Stomach (tissue), 19 donors: ENCODE results near the gene TMEM81. TPM values are rescaled to one million over a fixed set of nuclear protein-coding genes. Genes with fewer than 3 reads are reported as not detected.

Experiments used
- DNase-seq, 2 donors: peaks; one replicate each; pipeline versions ENCODE4 v3.0.0 to v3.0.0-alpha.2; 2013 to 2019
- H3K27ac ChIP-seq, 5 donors: fragments of 200-600 bp in 4 of 5; sonication (generic) in 4 of 5; one replicate each; pipeline ENCODE4 v1.5.1; 2013 to 2019; ENCODE audit warnings: mild to moderate bottlenecking in 1 of 5, moderate library complexity in 1 of 5
- H3K27me3 ChIP-seq, 3 donors: fragments of 200-600 bp; sonication (generic); one replicate each; pipeline ENCODE4 v1.5.1; 2017 to 2019; ENCODE audit warnings: mixed run types in 1 of 3
- H3K36me3 ChIP-seq, 4 donors: fragments of 200-600 bp; sonication (generic); 1 replicate in 3 of 4; 2 replicates in 1 of 4; pipeline ENCODE4 v1.5.1; 2016 to 2019
- H3K4me1 ChIP-seq, 4 donors: fragments of 200-600 bp; sonication (generic); one replicate each; pipeline ENCODE4 v1.5.1; 2016 to 2019
- H3K4me3 ChIP-seq, 4 donors: fragments of 200-600 bp; sonication (generic) in 3 of 4; one replicate each; pipeline ENCODE4 v1.5.1; 2016 to 2019; ENCODE audit warnings: mild to moderate bottlenecking in 1 of 4
- H3K9me3 ChIP-seq, 4 donors: fragments of 200-600 bp; sonication (generic); one replicate each; pipeline ENCODE4 v1.5.1; 2016 to 2019
- EP300 ChIP-seq: sonication (generic); formaldehyde crosslinking; IDR thresholded peaks from one replicate; pipeline ENCODE4 v1.6.1; 2017; ENCODE audit warnings: antibody characterized with exemption
- POLR2A ChIP-seq, 4 donors: fragments of 450-650 bp; IDR thresholded peaks; one replicate each; pipeline ENCODE4 v1.6.1; 2016; ENCODE audit warnings: antibody characterized with exemption in 4 of 4, control low read depth in 2 of 4, mild to moderate bottlenecking in 1 of 4, moderate library complexity in 1 of 4
- POLR2AphosphoS5 ChIP-seq, 3 donors: sonication (generic); formaldehyde crosslinking; IDR thresholded peaks; one replicate each; pipeline ENCODE4 v1.6.1; 2016; ENCODE audit warnings: antibody characterized with exemption in 3 of 3
- WGBS, 5 donors: extraction: QIAGEN DNeasy Blood & Tissue Kit in 3 of 5; methylation state at CpG; one replicate each; pipeline versions ENCODE4 v1.1.5 to v1.1.7; 2013 to 2018; 5-methylcytosine and 5-hydroxymethylcytosine counted together
- intact Hi-C: fragments of 100-400 bp; cut with DNase I; formaldehyde crosslinking; loops from one replicate; pipeline ENCODE4 v1.15.1; 2023; ENCODE audit warnings: low total_unique reads
- long read RNA-seq, 10 donors: transcript quantifications; one replicate each; lab custom pipeline, GENCODE V29; 2026
- polyA plus RNA-seq, 3 donors: library from polyadenylated mRNA; stranded (reverse); fragments of 200-250 nt; gene quantifications; one replicate each; pipeline ENCODE4 v1.2.3, GENCODE V29; 2013
- total RNA-seq, 5 donors: library from RNA; depleted of rRNA; stranded (reverse); fragments of >200 nt; gene quantifications; one replicate each; pipeline versions ENCODE4 v1.1.0 to v1.2.3, GENCODE V29; 2014 to 2016
- TF ChIP-seq, protein P1 (sequence below), 7 experiments: fragments of 450-650 bp in 4 of 7; fragments of 200-600 bp in 3 of 7; sonication (generic) in 3 of 7; IDR thresholded peaks; one replicate each; pipeline ENCODE4 v1.5.1; 2016 to 2019; ENCODE audit warnings: antibody characterized with exemption in 7 of 7, control low read depth in 2 of 7, mild to moderate bottlenecking in 1 of 7
- donor health status: healthy with polysubstance abuse.
- donor health status: Bipolar disorder and iron deficiency.
- donor health status: healthy.

Gene TMEM81
- total RNA-seq = 10 to 100 TPM in 1 of 5 donors, 1 to 10 TPM in 1, not detected in 3; 1.3 to 10.3 TPM
- 1 to 10 TPM in 2 of 3 donors, not detected in 1; 1.1 to 2.3 TPM for polyA plus RNA-seq
- long read RNA-seq, donor 1 = 0 reads
- long read RNA-seq, donor 2, partial matches to known transcripts = 0 of 3 reads
- long read RNA-seq, donor 2, other reads (novel, unspliced or antisense) = 0 of 3 reads
- long read RNA-seq, donor 3 = 0 reads
- long read RNA-seq, donor 4 = 0 reads
- long read RNA-seq, donor 5 = 0 reads
- long read RNA-seq, donor 6 = 0 reads
- long read RNA-seq, donor 7 = 0 reads
- long read RNA-seq, donor 8, partial matches to known transcripts = 0 of 1 reads
- long read RNA-seq, donor 8, other reads (novel, unspliced or antisense) = 0 of 1 reads
- long read RNA-seq, donor 9 = 0 reads
- long read RNA-seq, donor 10 = 0 reads

DNA sequence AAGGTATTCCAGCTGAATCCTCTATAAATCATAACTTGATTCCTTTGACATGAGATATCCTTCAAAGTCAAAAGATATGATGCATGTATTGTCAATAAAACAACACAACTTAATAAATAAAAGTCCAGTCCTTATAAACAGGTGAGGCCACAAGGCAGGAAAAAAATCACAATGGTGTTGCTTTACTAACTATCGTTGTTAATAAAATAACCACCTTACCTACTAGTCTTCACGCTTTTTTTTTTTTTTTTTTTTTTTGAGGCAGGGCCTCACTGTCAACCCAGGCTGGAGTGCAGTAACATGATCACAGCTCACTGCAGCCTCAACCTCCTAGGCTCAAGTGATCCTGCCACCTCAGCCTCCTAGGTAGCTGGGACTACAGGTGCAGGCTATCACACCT is at the start of gene TMEM81:
TSS of gene TMEM81 (minus strand) at position 101 of the 400 bp plus-strand sequence. CDS start 140 bp downstream, outside the sequence.
- DNase-seq = no peak
- H3K36me3 ChIP-seq = peaks cover 0 to 69% (median 63%) of the 10 kb centered on the region in 4 donors

GRCh38 chr1:205133287-205133686 is 49.0 kb upstream of the TMEM81 start:
- intact Hi-C loops = no loop called here
- Histone ChIP-seq H3K4me3 (no peak overlapping the region), H3K4me1 (no peaks in the 10 kb centered on the region), H3K27me3 (no peaks in the 10 kb centered on the region), H3K27ac (no peak overlapping the region), H3K9me3 (no peaks in the 10 kb centered on the region), H3K36me3 (no peaks in the 10 kb centered on the region)
- no peak for DNase-seq
- 23 to 37% (median 32%) methylated on average over 1 of the region's 1 CpG for WGBS, 5 donors
- TF ChIP-seq, protein P1, sequence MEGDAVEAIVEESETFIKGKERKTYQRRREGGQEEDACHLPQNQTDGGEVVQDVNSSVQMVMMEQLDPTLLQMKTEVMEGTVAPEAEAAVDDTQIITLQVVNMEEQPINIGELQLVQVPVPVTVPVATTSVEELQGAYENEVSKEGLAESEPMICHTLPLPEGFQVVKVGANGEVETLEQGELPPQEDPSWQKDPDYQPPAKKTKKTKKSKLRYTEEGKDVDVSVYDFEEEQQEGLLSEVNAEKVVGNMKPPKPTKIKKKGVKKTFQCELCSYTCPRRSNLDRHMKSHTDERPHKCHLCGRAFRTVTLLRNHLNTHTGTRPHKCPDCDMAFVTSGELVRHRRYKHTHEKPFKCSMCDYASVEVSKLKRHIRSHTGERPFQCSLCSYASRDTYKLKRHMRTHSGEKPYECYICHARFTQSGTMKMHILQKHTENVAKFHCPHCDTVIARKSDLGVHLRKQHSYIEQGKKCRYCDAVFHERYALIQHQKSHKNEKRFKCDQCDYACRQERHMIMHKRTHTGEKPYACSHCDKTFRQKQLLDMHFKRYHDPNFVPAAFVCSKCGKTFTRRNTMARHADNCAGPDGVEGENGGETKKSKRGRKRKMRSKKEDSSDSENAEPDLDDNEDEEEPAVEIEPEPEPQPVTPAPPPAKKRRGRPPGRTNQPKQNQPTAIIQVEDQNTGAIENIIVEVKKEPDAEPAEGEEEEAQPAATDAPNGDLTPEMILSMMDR (IDR thresholded peaks at IDR 0.05) = no peak

More for the DNA sequence above, at the start of gene TMEM81:
- H3K4me3 ChIP-seq = no peak within 1 kb of the TSS
- 93 to 98% (median 96%) methylated on average over 2 of the region's 2 CpGs for WGBS, 5 donors
- no peak for TF ChIP-seq POLR2A (IDR thresholded peaks at IDR 0.05)
- TF ChIP-seq EP300 = no peak
- TF ChIP-seq, protein P1 (IDR thresholded peaks at IDR 0.05) = no peak
- TF ChIP-seq POLR2AphosphoS5 (IDR thresholded peaks at IDR 0.05) = no peak
- no peak within 1 kb of the TSS for H3K27ac ChIP-seq
- intact Hi-C loops = no loop called here
- H3K9me3 ChIP-seq = no peaks in the 10 kb centered on the region
- H3K27me3 ChIP-seq = no peaks in the 10 kb centered on the region
- H3K4me1 ChIP-seq = no peaks in the 10 kb centered on the region

- no peak for DNase-seq
- Histone ChIP-seq H3K4me3 (no peak overlapping the region), H3K27ac (no peak overlapping the region), H3K9me3 (no peaks in the 10 kb centered on the region), H3K27me3 (no peaks in the 10 kb centered on the region), H3K4me1 (no peaks in the 10 kb centered on the region), H3K36me3 (no peaks in the 10 kb centered on the region)
- intact Hi-C loops = loop anchor here (10.0 kb wide), 1 partner anchor 125 kb away; no protein-coding TSS in a partner anchor
- TF ChIP-seq, protein P1 (IDR thresholded peaks at IDR 0.05) = no peak
- TF ChIP-seq POLR2AphosphoS5 (IDR thresholded peaks at IDR 0.05) (no peak), EP300 (no peak), POLR2A (IDR thresholded peaks at IDR 0.05) (no peak)
- WGBS, 5 donors = 81 to 87% (median 83%) methylated on average over 4 of the region's 4 CpGs
Measured at GRCh38 chr1:205129447-205130029, 45.3 kb upstream of the TMEM81 start.

- DNase-seq = no peak
- H3K9me3 ChIP-seq = no peaks in the 10 kb centered on the region
- WGBS, 5 donors = 84 to 91% (median 87%) methylated on average over 2 of the region's 2 CpGs
- no peaks in the 10 kb centered on the region for H3K36me3 ChIP-seq
- peaks cover 0 to 4% (median under 1%) of the 10 kb centered on the region in 4 donors for H3K4me1 ChIP-seq
- no peak overlapping the region for H3K4me3 ChIP-seq
- H3K27ac ChIP-seq = no peak overlapping the region
- H3K27me3 ChIP-seq = no peaks in the 10 kb centered on the region
- TF ChIP-seq EP300 = no peak
- TF ChIP-seq, protein P1 (IDR thresholded peaks at IDR 0.05) = no peak
- TF ChIP-seq POLR2AphosphoS5 (IDR thresholded peaks at IDR 0.05) = no peak
- intact Hi-C loops = loop anchor here (10.0 kb wide), 1 partner anchor 127 kb away; no protein-coding TSS in a partner anchor
Measured at GRCh38 chr1:205128050-205128449, 43.8 kb upstream of the TMEM81 start.
